Hepatocyte (in vitro differentiated cells): ENCODE results near the gene RPN2.

ENCODE experiments used
- CTCF ChIP-seq: fragments of 200-600 bp; sonication (generic); IDR thresholded peaks from 2 replicates; pipeline ENCODE4 v1.5.1; 2016; ENCODE audit warnings: antibody characterized with exemption, mild to moderate bottlenecking; ENCODE audit not compliant: poor library complexity
- EZH2 ChIP-seq: fragments of 200-600 bp; sonication (generic); IDR thresholded peaks from 2 replicates; pipeline ENCODE4 v1.6.1; 2016; ENCODE audit warnings: antibody characterized with exemption, mild to moderate bottlenecking, borderline replicate concordance
- EZH2phosphoT487 ChIP-seq: fragments of 200-600 bp; sonication (generic); IDR thresholded peaks from one replicate; pipeline ENCODE4 v1.6.1; 2018; ENCODE audit warnings: antibody characterized with exemption, mild to moderate bottlenecking, low read depth, moderate library complexity; ENCODE audit not compliant: unreplicated experiment, severe bottlenecking

DNA sequence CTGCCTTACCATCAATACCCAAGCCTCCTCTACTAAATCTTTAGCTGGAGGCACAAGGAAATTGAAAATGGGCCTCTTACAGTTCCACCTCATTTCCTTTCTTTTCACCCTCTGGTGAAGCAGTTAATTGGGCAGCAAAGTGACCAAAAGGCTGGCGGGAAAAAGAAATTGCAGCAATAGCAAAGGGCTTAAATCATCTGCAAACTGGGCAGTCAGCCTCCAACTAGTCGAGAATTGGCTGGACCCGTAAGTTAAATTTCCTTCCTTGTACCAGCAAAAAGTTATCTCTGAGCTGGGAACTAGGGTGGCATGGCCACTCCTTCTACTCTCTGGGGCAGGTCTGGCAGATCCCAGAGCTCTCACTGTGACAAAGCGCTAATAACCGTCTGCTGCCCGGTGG is 49.0 kb downstream of the RPN2 start:
- TF ChIP-seq CTCF (no peak), EZH2 (no peak), EZH2phosphoT487 (no peak)
